GM15510 (cell line): ENCODE data around the gene NDUFS5.

Experiments
- POLR2A ChIP-seq: IDR thresholded peaks from 3 replicates; pipeline ENCODE4 v1.6.1; 2011; ENCODE audit warnings: borderline replicate concordance; ENCODE audit not compliant: insufficient read length; ENCODE audit errors: extremely low read depth

Gene NDUFS5

DNA sequence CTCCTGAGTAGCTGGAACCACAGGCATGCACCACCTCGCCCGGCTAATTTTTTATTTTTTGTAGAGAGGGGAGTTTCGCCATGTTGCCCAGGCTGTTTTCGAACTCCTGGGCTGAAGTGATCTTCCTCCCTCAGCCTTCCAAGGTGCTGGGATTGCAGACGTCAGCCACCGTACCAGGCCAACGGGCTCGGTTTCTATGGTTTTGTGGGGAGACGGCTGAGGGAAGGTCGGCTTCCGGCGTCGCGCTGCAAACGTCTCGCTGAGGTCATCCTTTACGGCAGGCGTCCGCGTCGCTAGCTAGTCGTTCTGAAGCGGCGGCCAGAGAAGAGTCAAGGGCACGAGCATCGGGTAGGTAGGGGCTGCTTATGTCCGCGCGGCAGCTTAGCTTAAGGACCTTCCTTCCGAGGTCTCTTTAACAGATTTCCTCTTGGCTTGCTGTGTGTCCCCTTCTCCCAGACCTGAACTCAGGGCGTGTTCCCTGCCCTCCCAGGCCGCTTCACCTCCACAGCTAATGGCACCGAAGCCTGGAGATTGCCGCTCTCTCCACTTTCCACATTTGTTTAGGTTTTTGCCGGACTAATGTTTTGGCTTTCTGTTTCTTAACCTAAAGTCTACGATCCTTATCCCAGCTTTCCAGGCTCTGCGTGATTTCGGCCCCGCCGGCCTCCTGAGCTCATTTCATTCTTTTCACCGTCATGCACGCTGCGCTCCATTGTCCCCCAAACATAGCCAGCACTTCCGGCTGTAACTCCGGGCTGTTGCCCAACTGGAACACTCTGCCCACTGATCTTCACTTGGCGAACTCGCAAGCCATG, at the start of gene NDUFS5:
NDUFS5 (plus strand) TSS at position 300 of the 815 bp plus-strand sequence. CDS start 2,375 bp downstream, outside the sequence.
- TF ChIP-seq POLR2A = peak; percentile 85

DNA sequence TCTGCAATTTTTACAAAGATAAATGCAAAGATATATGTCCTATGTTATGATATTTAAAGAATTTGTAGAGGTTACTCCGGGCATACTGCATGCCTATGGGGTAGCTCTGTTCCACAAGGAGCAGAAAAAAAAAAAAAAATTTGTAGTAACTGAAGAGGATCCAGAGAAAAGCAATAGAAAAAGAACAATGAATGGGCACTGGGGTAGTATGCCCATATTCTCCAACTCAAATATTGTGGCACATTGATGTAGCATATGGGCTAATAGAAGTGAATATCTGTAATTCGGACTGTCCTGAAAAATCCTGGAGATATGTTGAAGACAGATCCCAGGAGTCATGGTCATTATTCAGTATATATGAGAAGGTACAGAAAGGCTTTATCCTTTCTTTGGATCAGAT, 36.2 kb upstream of the NDUFS5 start:
- TF ChIP-seq POLR2A = no peak

DNA sequence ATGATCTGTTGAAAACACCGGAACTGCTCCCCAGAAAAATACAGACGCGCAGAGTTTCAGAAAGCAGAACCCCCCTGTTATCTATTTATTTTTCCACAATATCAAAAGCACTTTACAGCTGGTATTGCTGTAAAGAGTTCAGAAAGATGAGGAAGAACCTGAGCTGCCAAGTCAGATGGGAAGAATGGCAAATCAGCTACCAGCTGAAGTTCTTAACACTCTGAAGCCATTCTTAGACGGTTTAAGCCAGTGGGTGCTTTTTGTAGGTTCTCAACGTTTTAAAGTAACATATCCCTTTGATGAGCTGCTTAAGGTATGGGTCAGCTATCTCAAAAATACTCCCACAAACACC, 35.8 kb upstream of the NDUFS5 start:
- TF ChIP-seq POLR2A = no peak

DNA sequence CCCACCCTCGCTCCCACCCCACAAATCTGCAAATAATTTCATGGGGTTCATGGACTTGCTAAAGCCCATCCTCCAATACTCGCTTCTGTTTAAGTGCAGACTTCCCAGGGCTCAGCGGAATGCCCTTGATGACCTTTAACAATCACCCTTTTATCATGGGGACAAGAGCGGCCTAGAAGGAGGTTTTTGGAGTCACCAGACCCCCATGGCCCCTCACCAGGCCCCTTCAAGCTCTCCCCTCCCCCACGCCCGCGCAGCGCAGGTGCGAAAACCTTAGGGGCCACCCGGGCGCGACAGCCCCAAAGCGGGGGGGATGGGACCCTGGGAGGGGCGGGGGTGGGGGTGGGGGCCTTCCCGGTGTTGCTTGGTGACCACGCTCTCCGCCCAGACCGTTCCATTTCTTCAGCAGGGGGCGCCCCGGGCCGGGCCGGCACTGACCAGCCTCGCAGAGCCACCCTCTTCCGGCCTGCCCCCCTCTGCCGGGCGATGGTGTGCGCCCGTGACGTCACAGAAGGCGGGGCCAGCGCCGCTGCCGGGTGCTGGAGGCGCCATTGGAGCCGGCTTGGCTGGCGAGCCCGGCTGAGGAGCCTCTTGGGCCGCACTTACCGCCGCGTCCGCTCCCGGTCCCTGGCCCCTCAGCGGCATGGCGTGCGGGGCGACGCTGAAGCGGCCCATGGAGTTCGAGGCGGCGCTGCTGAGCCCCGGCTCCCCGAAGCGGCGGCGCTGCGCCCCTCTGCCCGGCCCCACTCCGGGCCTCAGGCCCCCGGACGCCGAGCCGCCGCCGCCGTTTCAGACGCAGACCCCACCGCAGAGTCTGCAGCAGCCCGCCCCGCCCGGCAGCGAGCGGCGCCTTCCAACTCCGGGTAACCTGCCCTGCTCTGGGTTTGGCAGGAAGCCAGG, 35.2 kb upstream of the NDUFS5 start, which contains the start of gene AKIRIN1:
AKIRIN1 (plus strand) TSS at position 539 of the 900 bp plus-strand sequence; CDS start at position 644, 105 bp downstream.
- peak; percentile 97 for TF ChIP-seq POLR2A

DNA sequence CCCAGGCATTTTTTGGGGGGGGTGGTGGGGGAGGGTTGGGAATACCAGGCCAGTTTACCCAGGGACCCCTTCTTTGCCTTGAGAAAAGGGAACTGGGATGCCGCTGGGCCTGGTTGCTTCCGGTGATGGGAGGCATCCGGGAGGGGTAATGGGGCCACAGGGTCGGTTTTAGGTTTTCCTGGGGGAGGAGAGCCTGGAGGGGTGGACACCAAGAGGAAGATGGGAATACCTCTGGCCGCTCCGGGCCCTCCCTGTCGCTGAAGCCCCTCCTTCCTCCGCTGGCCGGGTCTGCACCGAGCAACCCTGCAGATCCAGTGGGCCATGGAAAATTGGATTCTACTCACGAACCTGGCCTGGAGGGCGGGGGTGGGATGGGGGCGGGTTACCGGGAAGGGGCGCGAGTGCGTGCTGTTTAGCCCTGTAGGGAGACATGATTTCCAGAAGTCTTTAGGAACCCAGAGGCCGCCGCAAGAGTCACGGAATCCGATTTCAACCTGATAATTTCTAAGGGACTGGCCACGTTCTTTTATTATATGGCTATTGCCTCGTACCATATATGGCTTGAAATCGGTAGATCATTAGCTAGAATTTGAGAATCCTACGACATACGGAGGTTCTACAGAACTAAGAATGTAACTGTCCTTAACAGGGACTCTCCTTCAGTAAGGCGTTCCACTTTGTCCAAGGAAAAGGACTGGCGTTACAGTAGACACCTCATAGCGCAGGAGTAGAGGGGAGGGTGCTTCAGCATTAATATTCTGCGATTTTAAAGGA, 34.3 kb upstream of the NDUFS5 start:
- no peak for TF ChIP-seq POLR2A

DNA sequence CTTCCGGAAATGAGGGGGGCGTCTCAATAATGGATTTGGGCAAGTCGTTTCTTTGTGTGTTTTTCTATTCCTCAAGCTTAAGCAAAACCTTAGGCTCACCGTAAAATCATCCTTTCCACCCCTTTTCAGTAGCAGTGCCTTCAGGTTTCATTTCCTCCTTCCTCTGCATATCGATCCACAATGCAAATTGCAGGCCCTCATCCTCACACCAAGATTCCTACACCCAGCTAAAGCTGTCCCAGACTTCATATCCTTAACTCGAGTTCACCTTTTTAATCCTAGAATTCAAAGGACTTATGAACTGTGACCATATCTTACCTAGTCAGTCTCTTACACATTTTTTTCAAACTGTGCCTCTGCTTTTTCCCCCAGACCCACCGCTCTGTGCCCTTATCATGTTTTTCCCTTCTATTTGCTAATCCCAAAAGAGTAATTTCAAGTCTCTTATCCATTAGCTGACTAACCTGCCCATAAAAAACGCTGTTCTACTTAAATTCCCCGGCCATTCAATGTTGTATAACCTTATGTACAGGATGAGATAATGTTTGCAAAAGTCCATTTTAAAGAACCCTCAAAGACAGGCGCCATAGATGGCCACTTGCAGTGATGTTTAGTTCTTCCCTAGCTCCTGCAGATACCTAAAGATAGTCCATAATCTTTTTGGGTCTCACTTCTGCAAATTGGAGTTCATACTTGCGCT, 33.6 kb upstream of the NDUFS5 start:
- no peak for TF ChIP-seq POLR2A

DNA sequence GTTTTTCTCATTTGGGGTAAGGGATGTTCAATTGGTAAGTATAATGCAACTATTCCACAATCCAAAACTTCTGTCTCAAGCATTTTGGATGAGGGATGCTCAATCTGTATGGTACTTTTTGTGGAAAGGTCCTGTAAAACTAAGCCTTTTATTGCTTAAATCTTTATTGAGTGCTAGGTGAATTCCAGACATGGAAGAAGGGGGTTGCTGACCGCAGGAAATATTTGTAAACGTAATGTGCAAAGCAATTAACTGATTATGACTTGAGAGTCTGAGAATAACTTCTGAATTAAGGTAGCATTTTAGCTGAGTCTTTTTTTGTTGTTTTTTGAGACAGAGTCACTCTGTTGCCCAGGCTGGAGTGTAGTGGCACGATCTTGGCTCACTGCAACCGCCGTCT, 32.0 kb upstream of the NDUFS5 start:
- no peak for TF ChIP-seq POLR2A

DNA sequence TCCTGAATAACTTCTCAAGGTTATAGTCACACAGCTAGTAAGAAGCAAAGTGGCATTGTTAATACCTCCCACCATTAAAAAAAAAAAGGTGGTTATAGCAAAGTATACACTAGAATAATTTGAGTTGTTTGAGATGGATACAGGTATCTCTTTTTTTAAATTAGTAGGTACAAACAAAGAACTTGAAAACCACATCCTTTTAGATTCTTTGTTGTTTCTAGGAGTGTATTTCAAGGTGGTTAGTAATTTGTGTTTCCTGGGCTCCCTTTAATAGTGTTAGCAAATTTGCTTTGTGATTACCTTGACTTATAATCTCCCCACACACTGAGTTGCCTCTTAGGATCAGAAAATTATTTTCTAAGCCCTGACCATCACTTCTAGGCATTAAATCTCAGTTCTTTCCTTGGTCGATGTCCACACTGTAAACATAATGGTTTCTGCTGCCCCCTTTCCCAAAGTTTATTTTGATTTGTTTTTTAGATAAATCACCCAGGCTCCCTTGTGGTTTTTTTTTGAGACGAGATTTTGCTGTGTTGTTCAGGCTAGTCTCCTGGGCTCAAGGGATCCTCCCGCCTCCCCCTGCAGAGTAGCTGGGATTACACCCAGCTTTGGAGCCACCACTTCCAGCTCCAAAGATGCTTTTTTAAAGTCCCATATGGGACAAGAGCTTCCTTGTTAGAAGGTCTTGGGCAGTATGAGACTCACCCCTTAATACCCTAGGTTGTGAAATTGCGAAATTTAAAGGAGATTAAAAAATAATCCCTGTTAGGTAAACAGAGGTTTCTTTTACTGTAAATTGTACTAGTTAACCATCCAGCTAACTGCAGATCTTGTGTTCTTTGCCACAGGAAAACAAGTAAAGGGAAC, 28.9 kb upstream of the NDUFS5 start:
- no peak for TF ChIP-seq POLR2A

DNA sequence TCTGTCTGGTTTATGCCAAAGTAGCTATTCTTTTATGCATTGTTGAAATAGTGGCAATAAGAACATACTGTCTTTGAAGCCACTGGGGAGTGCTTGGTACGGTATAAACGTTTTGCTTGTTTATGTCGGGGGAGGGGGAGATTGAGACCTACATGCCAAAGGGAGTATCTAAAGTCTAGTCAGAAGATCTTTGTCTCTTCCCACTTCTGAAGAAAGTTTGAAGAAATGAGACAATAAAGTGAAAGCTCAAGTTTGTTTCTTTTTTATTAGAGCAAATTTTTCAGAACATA, 28.3 kb upstream of the NDUFS5 start:
- no peak for TF ChIP-seq POLR2A

DNA sequence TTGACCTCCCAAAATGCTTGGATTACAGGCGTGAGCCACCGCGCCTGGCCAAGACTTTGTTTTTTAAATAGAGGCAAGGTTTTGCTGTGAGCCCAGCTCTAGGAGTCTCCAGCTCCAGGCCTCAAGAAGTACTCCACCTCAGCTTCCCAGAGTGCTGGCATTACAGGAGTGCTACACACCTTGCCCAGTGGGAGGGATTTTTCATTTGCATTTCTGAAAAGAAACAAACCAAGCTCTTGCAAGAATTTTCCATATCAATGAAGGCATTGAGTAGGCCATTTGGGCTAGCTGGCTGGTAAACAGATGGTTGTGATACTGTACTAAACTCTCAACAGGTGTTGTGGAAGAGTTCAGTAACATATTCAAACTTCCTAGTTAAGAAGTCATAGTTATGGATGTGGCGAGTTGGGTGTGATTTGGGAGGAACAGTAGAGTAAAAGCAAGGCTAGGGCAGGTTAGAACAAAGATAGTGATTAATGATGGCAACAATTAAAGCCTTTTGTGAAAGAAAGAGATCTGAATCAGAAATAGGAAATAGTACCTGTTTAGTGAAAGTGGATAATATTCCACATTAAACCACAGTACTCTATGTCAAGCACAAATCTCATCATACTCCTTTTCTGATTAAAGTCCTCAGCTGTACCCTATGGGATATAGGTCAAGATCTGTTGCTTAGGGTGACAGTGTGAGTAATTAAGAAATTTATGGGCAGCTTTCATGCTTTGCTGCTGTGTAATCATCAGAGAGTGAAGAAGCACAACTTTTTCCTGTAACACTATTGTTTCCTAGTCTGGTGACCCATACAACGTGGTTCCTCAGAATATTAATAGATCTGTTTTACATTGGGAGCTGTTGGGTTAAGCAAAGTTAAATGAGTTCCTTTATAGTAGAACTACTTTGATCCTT, 24.4 kb upstream of the NDUFS5 start:
- TF ChIP-seq POLR2A = no peak

DNA sequence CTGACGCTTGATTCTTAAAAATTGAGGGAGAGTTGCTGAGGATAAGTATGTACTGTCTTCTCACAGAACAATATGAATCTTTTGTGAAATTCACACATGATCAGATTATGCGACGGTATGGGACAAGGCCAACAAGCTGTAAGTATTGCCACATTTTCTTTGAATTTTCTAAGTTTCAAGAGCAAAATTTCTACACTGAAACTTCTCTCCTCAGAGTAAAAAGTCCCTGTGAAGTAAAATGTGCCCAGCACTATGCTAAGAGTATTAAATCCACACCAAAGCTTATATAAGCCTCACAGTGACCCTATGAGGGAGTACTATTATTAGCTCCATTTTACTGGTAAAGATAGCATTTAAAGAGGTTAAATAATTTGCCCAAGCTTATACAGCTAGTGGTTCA, 22.9 kb upstream of the NDUFS5 start:
- no peak for TF ChIP-seq POLR2A

DNA sequence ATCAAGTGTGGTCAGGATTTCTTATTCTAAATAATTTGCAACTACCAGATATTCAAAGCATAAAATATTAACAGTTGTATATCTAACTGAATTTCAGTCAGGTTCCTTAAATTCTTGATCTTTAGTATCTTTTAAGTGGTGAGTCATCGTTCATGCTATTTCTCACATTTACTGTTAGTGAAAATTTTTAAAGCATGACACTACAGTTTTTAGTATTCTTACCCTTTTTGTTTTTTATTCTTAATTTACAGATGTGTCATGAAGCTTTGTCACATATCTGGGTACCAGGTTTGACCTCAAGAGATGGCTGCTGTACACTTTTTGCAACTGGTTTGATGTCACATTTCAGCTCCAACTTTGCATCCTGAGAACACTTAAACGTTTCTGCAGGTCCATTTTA, 22.4 kb upstream of the NDUFS5 start:
- TF ChIP-seq POLR2A = no peak
